Stimulated activated CD4-positive, alpha-beta T cell treated with anti-CD3 and anti-CD28 coated beads, Interleukin-1b, Interleukin-23, amount 100 ng/mL, for 24 hours (primary cell): ENCODE results near the gene SORCS2.

Experiments
- DNase-seq, 4 experiments: peaks; one replicate each; pipeline ENCODE4 v3.0.0-alpha.2; 2020; ENCODE audit warnings: low read depth in 4 of 4, low spot score in 1 of 4

The SORCS2 gene

GRCh38 chr4:7399440-7400234 lies 207.3 kb downstream of the SORCS2 start:
- DNase-seq = no peak

GRCh38 chr4:7400671-7401298 lies 208.4 kb downstream of the SORCS2 start:
- no peak for DNase-seq

GRCh38 chr4:7402526-7402925 lies 210.2 kb downstream of the SORCS2 start:
- no peak for DNase-seq

- no peak for DNase-seq
Observed at GRCh38 chr4:7403001-7403400, 210.7 kb downstream of the SORCS2 start.

- DNase-seq = no peak
Observed at GRCh38 chr4:7408166-7408565, 215.8 kb downstream of the SORCS2 start.

- no peak for DNase-seq
Observed at GRCh38 chr4:7410446-7410845, 218.1 kb downstream of the SORCS2 start.

- no peak for DNase-seq
Observed at GRCh38 chr4:7411491-7411890, 219.2 kb downstream of the SORCS2 start.

GRCh38 chr4:7411896-7412553 lies 219.7 kb downstream of the SORCS2 start:
- DNase-seq = no peak

GRCh38 chr4:7412554-7412912 lies 220.2 kb downstream of the SORCS2 start:
- DNase-seq = no peak

- DNase-seq = no peak
Observed at GRCh38 chr4:7414046-7414445, 221.7 kb downstream of the SORCS2 start.

GRCh38 chr4:7414736-7415510 lies 222.6 kb downstream of the SORCS2 start:
- no peak for DNase-seq

GRCh38 chr4:7415927-7416686 lies 223.8 kb downstream of the SORCS2 start:
- DNase-seq = no peak

- no peak for DNase-seq
Observed at GRCh38 chr4:7416745-7417432, 224.6 kb downstream of the SORCS2 start.

- no peak for DNase-seq
Observed at GRCh38 chr4:7417639-7418038, 225.3 kb downstream of the SORCS2 start.

- DNase-seq = no peak
Observed at GRCh38 chr4:7418131-7418943, 226.0 kb downstream of the SORCS2 start.

- no peak for DNase-seq
Observed at GRCh38 chr4:7419961-7420660, 227.8 kb downstream of the SORCS2 start.

GRCh38 chr4:7420661-7421040 lies 228.3 kb downstream of the SORCS2 start:
- DNase-seq = no peak

GRCh38 chr4:7421356-7422150 lies 229.2 kb downstream of the SORCS2 start:
- no peak for DNase-seq
